GM23248 (cell line): ENCODE data around the gene HECTD4. TPM values are rescaled to one million over a fixed set of nuclear protein-coding genes. Genes with fewer than 3 reads are reported as not detected.
A peak's percentile ranks its signal among the peaks of the same experiment; 100 is the strongest.

ENCODE experiments used
- DNase-seq: peaks from one replicate; pipeline ENCODE4 v3.0.0-alpha.2; 2015
- H2AFZ ChIP-seq: fragments of 200-600 bp; sonication (generic); 2 replicates; pipeline ENCODE4 v1.6.1; 2016; ENCODE audit warnings: antibody characterized with exemption
- H3F3A ChIP-seq: fragments of 200-600 bp; sonication (generic); 2 replicates; pipeline ENCODE4 v1.6.1; 2016; ENCODE audit warnings: mild to moderate bottlenecking, antibody characterized with exemption, mixed run types; ENCODE audit not compliant: insufficient read depth
- H3K27ac ChIP-seq: fragments of 200-600 bp; sonication (generic); 2 replicates; pipeline ENCODE4 v1.5.1; 2016; ENCODE audit warnings: mild to moderate bottlenecking
- H3K27me3 ChIP-seq: fragments of 200-600 bp; sonication (generic); replicated peaks from 2 replicates; pipeline ENCODE4 v1.6.1; 2016; ENCODE audit warnings: mild to moderate bottlenecking; ENCODE audit not compliant: insufficient read depth
- H3K36me3 ChIP-seq: fragments of 200-600 bp; sonication (generic); 2 replicates; pipeline ENCODE4 v1.6.1; 2016; ENCODE audit warnings: low read depth, mild to moderate bottlenecking
- H3K4me1 ChIP-seq: fragments of 200-600 bp; sonication (generic); 2 replicates; pipeline ENCODE4 v1.6.1; 2016; ENCODE audit warnings: mild to moderate bottlenecking; ENCODE audit not compliant: insufficient read depth
- H3K4me2 ChIP-seq: fragments of 200-600 bp; sonication (generic); one replicate; pipeline ENCODE4 v1.6.1; 2016; ENCODE audit warnings: mild to moderate bottlenecking; ENCODE audit not compliant: unreplicated experiment
- H3K4me3 ChIP-seq: fragments of 200-600 bp; sonication (generic); 2 replicates; pipeline ENCODE4 v1.5.1; 2016; ENCODE audit warnings: mild to moderate bottlenecking
- H3K79me2 ChIP-seq: fragments of 200-600 bp; sonication (generic); 2 replicates; pipeline ENCODE4 v1.6.1; 2016; ENCODE audit warnings: mild to moderate bottlenecking; ENCODE audit not compliant: insufficient read depth
- H3K9ac ChIP-seq: fragments of 200-600 bp; sonication (generic); 2 replicates; pipeline ENCODE4 v1.6.1; 2016; ENCODE audit warnings: mild to moderate bottlenecking
- H3K9me2 ChIP-seq: fragments of 200-600 bp; sonication (generic); 2 replicates; pipeline ENCODE4 v1.6.1; 2016; ENCODE audit warnings: mixed run types, mild to moderate bottlenecking, moderate library complexity; ENCODE audit not compliant: insufficient read depth
- H3K9me3 ChIP-seq: fragments of 200-600 bp; sonication (generic); one replicate; pipeline ENCODE4 v1.6.1; 2017; ENCODE audit warnings: low read depth
- H4K20me1 ChIP-seq: fragments of 200-600 bp; sonication (generic); 2 replicates; pipeline ENCODE4 v1.6.0; 2016; ENCODE audit not compliant: insufficient read depth
- EZH2 ChIP-seq: fragments of 200-600 bp; sonication (generic); IDR thresholded peaks from 2 replicates; pipeline ENCODE4 v1.6.1; 2018; ENCODE audit warnings: antibody characterized with exemption, mild to moderate bottlenecking; ENCODE audit not compliant: insufficient read depth, poor library complexity, severe bottlenecking
- EZH2phosphoT487 ChIP-seq: fragments of 200-600 bp; sonication (generic); IDR thresholded peaks from 2 replicates; pipeline ENCODE4 v1.6.1; 2018; ENCODE audit warnings: antibody characterized with exemption, moderate library complexity, mild to moderate bottlenecking, low read depth; ENCODE audit not compliant: insufficient read depth
- WGBS, 2 experiments: methylation state at CpG; one replicate each; pipeline ENCODE4 v1.1.6; 2015 to 2017; ENCODE audit warnings: low lambda C conversion rate in 2 of 2, low coverage in 1 of 2; ENCODE audit errors: missing lambda C conversion rate in 2 of 2; 5-methylcytosine and 5-hydroxymethylcytosine counted together
- in situ Hi-C: fragments of 300-500 bp; cut with MboI; formaldehyde crosslinking; loops from 2 replicates; pipeline ENCODE4 v1.15.0; 2020
- polyA plus RNA-seq: library from polyadenylated mRNA; unstranded; fragments of >200 nt; fragmentation: Nextera tagmentation; extraction: Ambion mirVana; gene quantifications from 2 replicates; pipeline ENCODE4 v1.2.1, GENCODE V29; 2016
- total RNA-seq: library from RNA; depleted of rRNA; stranded (reverse); fragments of >200 nt; shearing (Covaris generic); gene quantifications from 2 replicates; pipeline ENCODE4 v1.2.3, GENCODE V29; 2014

The HECTD4 gene
- total and polyA plus RNA-seq, 2 experiments from 2014 or later = 7.5 to 8.9 TPM

- 96 to 97% methylated on average over 7 of the region's 7 CpGs for WGBS, 2 experiments
- no peaks in the 10 kb centered on the region for H3K36me3 ChIP-seq
- peaks cover 100% of the 10 kb centered on the region for H3K79me2 ChIP-seq
- H2AFZ ChIP-seq = no peak overlapping the region
- H3K27ac ChIP-seq = no peak overlapping the region
- TF ChIP-seq EZH2 (no peak), EZH2phosphoT487 (no peak)
- H3K4me1 ChIP-seq = peaks cover 19% of the 10 kb centered on the region
- H3K9me3 ChIP-seq = no peaks in the 10 kb centered on the region
- H3K9ac ChIP-seq = no peak overlapping the region
- no peak for DNase-seq
- no peak overlapping the region for H3K4me2 ChIP-seq
- in situ Hi-C loops = no loop called here
- H3F3A ChIP-seq = 0 out of 2 replicates have a peak, but pooled peaks cover 8% of the 10 kb centered on the region
- H4K20me1 ChIP-seq = peaks cover 13% of the 10 kb centered on the region
- no peaks in the 10 kb centered on the region for H3K27me3 ChIP-seq
- H3K9me2 ChIP-seq = no peaks in the 10 kb centered on the region
- no peak overlapping the region for H3K4me3 ChIP-seq
Measured at GRCh38 chr12:112425582-112426382, 43.6 kb upstream of the HECTD4 start.

- Histone ChIP-seq H3K4me3 (no peak overlapping the region), H3K9me2 (no peaks in the 10 kb centered on the region), H3K79me2 (peaks cover 98% of the 10 kb centered on the region), H3K27ac (no peak overlapping the region), H3K9me3 (no peaks in the 10 kb centered on the region), H3K27me3 (no peaks in the 10 kb centered on the region), H3F3A (peaks cover 17% of the 10 kb centered on the region; the same call in 1 of the 2 replicates), H2AFZ (no peak overlapping the region), H3K4me2 (no peak overlapping the region), H3K36me3 (no peaks in the 10 kb centered on the region), H3K4me1 (peaks cover 29% of the 10 kb centered on the region), H4K20me1 (peaks cover 10% of the 10 kb centered on the region; the same call in 1 of the 2 replicates), H3K9ac (no peak overlapping the region)
- in situ Hi-C loops = no loop called here
- no peak for TF ChIP-seq EZH2phosphoT487
- no peak for TF ChIP-seq EZH2
- DNase-seq = no peak
- WGBS, 2 experiments = 78 to 84% methylated on average over 3 of the region's 3 CpGs
Measured at GRCh38 chr12:112424126-112424525, 41.9 kb upstream of the HECTD4 start.

- H3K4me3 ChIP-seq = no peak overlapping the region
Measured at GRCh38 chr12:112422531-112422930, 40.3 kb upstream of the HECTD4 start.

GRCh38 chr12:112421363-112421762, 39.1 kb upstream of the HECTD4 start:
- DNase-seq = no peak
- Histone ChIP-seq H3K36me3 (no peaks in the 10 kb centered on the region), H3K4me3 (no peak overlapping the region), H4K20me1 (0 out of 2 replicates have a peak, but pooled peaks cover 4% of the 10 kb centered on the region), H2AFZ (no peak overlapping the region), H3K27ac (no peak overlapping the region), H3F3A (peaks cover 17% of the 10 kb centered on the region), H3K9me3 (no peaks in the 10 kb centered on the region), H3K9me2 (no peaks in the 10 kb centered on the region), H3K79me2 (peaks cover 79% of the 10 kb centered on the region), H3K4me2 (no peak overlapping the region), H3K4me1 (peaks cover 29% of the 10 kb centered on the region), H3K9ac (0 out of 2 replicates have a peak overlapping the region, but pooled peaks have one; percentile 97), H3K27me3 (no peaks in the 10 kb centered on the region)
- 97 to 100% methylated on average over 1 of the region's 1 CpG for WGBS, 2 experiments
- no peak for TF ChIP-seq EZH2
- no peak for TF ChIP-seq EZH2phosphoT487
- in situ Hi-C loops = no loop called here

More at GRCh38 chr12:112422531-112422930, 40.3 kb upstream of the HECTD4 start:
- 15 to 24% methylated on average over 5 of the region's 5 CpGs for WGBS, 2 experiments
- H3K79me2 ChIP-seq = peaks cover 91% of the 10 kb centered on the region
- no peaks in the 10 kb centered on the region for H3K36me3 ChIP-seq
- in situ Hi-C loops = no loop called here
- H2AFZ ChIP-seq = no peak overlapping the region
- H3K4me2 ChIP-seq = peak overlapping the region; percentile 12
- no peaks in the 10 kb centered on the region for H3K27me3 ChIP-seq
- H3K9ac ChIP-seq = no peak overlapping the region; the same call in 1 of the 2 replicates
- peaks cover 17% of the 10 kb centered on the region for H3F3A ChIP-seq
- H3K9me2 ChIP-seq = no peaks in the 10 kb centered on the region
- peaks cover 29% of the 10 kb centered on the region for H3K4me1 ChIP-seq
- H3K27ac ChIP-seq = peak overlapping the region; percentile 21
- DNase-seq = peak; percentile 56
- no peaks in the 10 kb centered on the region for H3K9me3 ChIP-seq
- no peak for TF ChIP-seq EZH2
- TF ChIP-seq EZH2phosphoT487 = no peak
- H4K20me1 ChIP-seq = 0 out of 2 replicates have a peak, but pooled peaks cover 4% of the 10 kb centered on the region
